GM12875 (cell line): ENCODE data around the gene SLIT3.

Experiments used
- H3K4me3 ChIP-seq: one replicate; pipeline ENCODE4 v1.5.1; 2011; ENCODE audit warnings: low read depth, low read length, control low read depth
- TF ChIP-seq, protein P1 (sequence below): IDR thresholded peaks from 2 replicates; pipeline ENCODE4 v1.5.1; 2011; ENCODE audit warnings: low read depth, mild to moderate bottlenecking, control low read depth, inconsistent platforms, low read length, moderate library complexity, borderline replicate concordance; ENCODE audit not compliant: insufficient read depth

The SLIT3 gene

DNA sequence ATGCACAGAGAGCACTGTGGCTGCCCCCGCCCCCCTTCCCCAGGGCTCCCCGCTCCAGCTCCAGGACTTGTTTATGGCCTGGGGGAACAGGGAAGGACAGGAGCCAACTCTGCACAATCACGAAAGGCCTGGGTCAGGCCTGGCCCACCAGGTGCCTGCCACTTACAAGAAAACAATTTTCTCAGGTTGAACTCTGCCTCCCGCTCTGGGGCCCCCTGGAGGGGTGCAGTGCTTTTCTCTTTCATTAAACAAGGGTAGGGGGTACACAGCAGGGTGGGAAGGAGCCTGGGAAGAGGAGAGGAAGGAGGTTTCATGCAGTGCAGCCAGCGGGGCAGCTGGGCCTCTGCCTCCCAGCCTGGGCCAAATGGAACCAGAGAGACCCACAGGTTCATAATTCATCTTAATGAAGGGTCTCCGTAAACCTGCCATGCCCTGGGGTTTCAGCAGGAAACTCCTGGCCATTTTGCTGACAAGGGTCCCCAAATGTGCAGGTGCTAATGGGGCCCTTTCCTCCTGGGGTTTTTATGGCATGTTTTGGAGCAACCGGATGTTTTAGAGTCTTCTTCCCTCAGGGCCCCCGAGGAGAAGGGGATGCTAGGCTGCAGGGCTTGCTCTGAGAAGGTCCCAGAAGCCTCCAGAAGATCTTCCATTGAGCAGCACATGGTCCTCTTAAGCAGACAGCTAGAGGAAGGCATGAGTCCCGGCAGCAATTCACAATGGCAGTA lies 219.8 kb downstream of the SLIT3 start:
- no peak overlapping the region for H3K4me3 ChIP-seq
- TF ChIP-seq, protein P1, sequence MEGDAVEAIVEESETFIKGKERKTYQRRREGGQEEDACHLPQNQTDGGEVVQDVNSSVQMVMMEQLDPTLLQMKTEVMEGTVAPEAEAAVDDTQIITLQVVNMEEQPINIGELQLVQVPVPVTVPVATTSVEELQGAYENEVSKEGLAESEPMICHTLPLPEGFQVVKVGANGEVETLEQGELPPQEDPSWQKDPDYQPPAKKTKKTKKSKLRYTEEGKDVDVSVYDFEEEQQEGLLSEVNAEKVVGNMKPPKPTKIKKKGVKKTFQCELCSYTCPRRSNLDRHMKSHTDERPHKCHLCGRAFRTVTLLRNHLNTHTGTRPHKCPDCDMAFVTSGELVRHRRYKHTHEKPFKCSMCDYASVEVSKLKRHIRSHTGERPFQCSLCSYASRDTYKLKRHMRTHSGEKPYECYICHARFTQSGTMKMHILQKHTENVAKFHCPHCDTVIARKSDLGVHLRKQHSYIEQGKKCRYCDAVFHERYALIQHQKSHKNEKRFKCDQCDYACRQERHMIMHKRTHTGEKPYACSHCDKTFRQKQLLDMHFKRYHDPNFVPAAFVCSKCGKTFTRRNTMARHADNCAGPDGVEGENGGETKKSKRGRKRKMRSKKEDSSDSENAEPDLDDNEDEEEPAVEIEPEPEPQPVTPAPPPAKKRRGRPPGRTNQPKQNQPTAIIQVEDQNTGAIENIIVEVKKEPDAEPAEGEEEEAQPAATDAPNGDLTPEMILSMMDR = no peak

GRCh38 chr5:169080448-169080911 lies 220.5 kb downstream of the SLIT3 start:
- TF ChIP-seq, protein P1 = no peak
- H3K4me3 ChIP-seq = no peak overlapping the region

DNA sequence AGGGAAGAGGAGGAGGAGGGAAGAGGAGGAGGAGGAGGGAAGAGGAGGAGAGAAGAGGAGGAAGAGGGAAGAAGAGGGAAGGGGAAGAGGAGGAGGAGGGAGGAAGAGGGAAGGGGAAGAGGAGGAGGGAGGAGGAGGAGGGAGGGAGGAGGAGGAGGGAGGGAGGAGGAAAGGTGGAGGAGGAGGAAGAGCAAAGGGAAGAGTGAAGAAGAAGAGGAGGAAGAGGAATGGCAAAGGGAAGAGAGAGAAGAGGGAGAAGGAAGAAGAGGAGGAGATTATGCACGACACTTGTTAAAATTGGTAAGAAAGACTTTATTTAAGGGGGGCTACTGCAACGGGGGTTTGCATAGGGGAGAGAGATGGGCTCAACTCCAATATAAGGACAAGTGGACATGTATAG lies 221.2 kb downstream of the SLIT3 start:
- TF ChIP-seq, protein P1 = no peak
- no peak overlapping the region for H3K4me3 ChIP-seq

- TF ChIP-seq, protein P1 = no peak
- H3K4me3 ChIP-seq = no peak overlapping the region
Measured at GRCh38 chr5:169074839-169075238, 226.1 kb downstream of the SLIT3 start.

DNA sequence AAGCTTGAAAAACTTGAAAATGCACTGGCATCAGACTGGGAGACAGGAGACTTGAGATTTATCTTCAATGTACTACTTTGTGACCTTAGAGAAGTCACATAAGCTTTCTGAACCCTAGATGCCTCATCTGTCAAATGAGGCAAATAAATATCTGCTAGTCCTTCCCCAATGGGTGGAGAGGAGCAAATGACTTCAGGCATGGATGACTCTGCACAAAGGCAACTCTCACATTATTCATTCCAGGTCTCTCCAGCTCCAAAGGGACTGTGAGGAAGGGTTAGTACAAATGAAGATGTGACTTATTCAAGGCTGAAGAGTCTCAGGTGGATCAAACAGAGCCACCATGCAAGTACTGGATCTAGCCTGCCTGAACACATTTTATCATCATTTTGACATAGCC lies 228.7 kb downstream of the SLIT3 start:
- H3K4me3 ChIP-seq = no peak overlapping the region
- TF ChIP-seq, protein P1 = no peak

DNA sequence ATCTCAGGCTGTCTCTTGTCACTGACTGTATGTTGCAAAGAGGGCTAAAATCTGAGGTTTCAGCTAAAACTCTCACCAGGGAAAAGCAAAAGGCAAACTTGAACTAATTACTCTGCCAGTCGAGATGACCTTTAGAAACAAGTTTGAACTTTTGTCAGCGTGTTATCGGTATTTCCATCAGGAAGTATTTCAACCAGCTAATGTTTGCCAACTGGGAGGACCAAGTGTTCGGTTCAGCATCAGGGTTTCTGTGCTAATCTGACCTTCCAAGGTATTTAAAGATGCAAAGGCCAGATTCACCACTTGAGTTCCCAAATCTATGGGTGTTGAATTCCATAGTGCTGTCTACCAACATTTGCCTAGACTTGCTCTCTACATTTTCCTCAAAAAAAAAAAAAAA lies 230.5 kb downstream of the SLIT3 start:
- no peak overlapping the region for H3K4me3 ChIP-seq
- TF ChIP-seq, protein P1 = no peak

DNA sequence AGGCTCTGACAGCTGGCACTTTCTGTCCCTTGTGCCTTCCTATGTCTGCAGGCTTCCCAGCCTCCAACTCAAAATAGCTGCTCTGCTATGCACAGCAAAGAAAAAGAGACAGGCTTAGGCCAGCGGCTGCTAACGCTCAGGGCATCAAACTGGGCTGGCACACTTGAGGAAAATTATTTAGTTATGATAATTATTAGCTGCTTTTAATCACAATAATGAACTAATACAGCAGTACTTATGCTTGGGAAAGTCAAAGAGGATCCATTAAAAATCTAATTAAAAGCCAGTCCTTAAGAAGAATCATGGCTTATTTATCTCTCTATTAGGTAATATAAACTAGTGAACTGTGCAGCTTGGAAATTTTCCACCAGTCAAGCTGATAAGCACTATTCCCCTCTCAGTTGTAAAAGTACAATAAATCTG lies 233.2 kb downstream of the SLIT3 start:
- TF ChIP-seq, protein P1 = no peak
- no peak overlapping the region for H3K4me3 ChIP-seq
